ENCODE data around the gene UGT1A9. TPM values are rescaled to one million over a fixed set of nuclear protein-coding genes. Genes with fewer than 3 reads are reported as not detected.

UGT1A9 gene
- polyA plus RNA-seq, 1 donor (not counting 4 experiments of a cell fraction or from before 2014, with no cell fraction given), result not detected

DNA sequence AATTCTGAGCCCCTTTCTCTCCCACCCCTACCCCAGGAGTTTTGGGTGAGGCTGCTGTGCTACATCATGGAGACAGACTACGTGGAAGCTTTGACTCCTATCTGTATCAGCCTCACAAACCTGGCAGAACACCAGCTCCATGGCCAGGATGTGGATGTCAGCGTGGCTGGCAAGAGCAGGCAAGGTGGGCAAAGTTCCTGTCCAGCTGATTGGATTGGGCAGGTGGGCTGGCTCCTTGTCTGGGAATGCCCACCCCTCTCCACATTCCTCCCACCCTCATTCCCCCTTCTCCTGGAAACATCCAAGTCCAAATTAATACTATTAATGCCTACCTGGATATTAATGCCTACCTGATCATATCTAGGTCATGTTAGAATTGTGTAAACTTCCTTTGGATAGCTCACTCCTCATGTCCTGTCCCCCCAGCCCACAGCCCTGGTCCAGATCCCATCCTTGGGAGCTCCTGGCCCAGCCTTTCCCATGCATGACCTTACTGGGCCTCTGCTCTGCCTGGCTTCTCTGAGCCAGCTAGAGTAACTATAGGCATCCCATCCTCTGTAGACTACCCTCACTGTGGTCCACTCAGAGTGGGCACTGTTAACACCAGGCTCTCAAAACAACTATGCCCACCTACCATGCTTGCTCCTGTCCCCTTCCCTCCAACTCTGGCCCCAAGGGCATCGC, 130.6 kb downstream of the UGT1A9 start:
- FAIRE-seq, result no peak
- no peak overlapping the region for H3K4me3 ChIP-seq (ENCODE audit: control insufficient read depth in 2 of 3, extremely low read depth in 1 of 3, insufficient read depth in 2 of 3, low read depth in 1 of 3, low read length in 3 of 3)

DNA sequence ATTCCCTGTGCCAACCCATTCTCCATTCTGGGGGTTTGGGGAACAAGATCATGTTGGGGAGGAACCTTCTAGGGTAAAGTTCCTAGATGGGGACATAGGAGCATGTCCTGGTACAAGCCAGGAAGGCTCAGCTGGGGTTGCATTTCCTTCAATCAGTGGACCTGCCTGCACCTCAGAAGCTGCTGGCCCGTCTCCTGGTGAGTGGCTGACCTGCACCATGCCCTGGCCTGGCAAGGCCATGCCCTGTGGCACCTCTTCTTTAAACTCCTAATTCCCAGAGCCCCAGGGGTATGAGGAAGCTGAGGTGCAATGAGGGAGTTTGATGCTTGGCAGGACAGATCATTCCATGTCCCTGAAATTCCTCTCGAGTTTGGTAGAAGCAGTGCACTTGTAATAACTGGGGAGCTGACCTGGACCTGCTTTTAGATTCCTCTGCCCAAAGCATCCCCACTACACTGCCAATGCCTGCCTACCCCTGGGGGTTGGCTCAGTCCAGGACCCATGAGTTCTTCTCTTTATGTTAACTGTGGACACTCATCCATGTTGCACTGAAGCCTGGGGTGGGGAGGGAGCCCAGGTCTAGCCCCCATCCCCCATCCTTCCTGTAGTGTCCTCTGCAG, 131.7 kb downstream of the UGT1A9 start:
- TF ChIP-seq, protein P1, sequence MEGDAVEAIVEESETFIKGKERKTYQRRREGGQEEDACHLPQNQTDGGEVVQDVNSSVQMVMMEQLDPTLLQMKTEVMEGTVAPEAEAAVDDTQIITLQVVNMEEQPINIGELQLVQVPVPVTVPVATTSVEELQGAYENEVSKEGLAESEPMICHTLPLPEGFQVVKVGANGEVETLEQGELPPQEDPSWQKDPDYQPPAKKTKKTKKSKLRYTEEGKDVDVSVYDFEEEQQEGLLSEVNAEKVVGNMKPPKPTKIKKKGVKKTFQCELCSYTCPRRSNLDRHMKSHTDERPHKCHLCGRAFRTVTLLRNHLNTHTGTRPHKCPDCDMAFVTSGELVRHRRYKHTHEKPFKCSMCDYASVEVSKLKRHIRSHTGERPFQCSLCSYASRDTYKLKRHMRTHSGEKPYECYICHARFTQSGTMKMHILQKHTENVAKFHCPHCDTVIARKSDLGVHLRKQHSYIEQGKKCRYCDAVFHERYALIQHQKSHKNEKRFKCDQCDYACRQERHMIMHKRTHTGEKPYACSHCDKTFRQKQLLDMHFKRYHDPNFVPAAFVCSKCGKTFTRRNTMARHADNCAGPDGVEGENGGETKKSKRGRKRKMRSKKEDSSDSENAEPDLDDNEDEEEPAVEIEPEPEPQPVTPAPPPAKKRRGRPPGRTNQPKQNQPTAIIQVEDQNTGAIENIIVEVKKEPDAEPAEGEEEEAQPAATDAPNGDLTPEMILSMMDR (optimal IDR thresholded peaks at IDR 0.05 in 1 of 3, IDR thresholded peaks at IDR 0.05 in 1 of 3, conservative IDR thresholded peaks at IDR 0.05 in 1 of 3; ENCODE audit: extremely low read depth in 1 of 3, insufficient read depth in 2 of 3, low read length in 3 of 3), result no peak
- no peak for TF ChIP-seq EZH2 (IDR thresholded peaks at IDR 0.05; ENCODE audit: low read length)
- no peaks in the 10 kb centered on the region for H3K36me3 ChIP-seq (ENCODE audit: control insufficient read depth in 2 of 2, extremely low read depth in 1 of 2, insufficient read depth in 2 of 2, low read length in 2 of 2)
- H3K4me1 ChIP-seq (ENCODE audit: control insufficient read depth, extremely low read depth, insufficient read depth, low read length), result peaks cover 5% of the 10 kb centered on the region
- no peaks in the 10 kb centered on the region for H3K79me2 ChIP-seq (ENCODE audit: control insufficient read depth, insufficient read depth, low read length)
- DNase-seq (ENCODE audit: low read depth, low spot score) (no peak), FAIRE-seq (no peak)
- H3K27ac ChIP-seq (ENCODE audit: control insufficient read depth, insufficient read depth, low read length), result no peak overlapping the region
- no peak overlapping the region for H2AFZ ChIP-seq (ENCODE audit: control insufficient read depth, low read length)
- no peaks in the 10 kb centered on the region for H3K9me1 ChIP-seq (ENCODE audit: control insufficient read depth, extremely low read depth, insufficient read depth, low read length)
- H4K20me1 ChIP-seq (ENCODE audit: control insufficient read depth, extremely low read depth, insufficient read depth, low read length), result no peaks in the 10 kb centered on the region
- H3K9me3 ChIP-seq (ENCODE audit: control insufficient read depth, low read depth, low read length), result no peaks in the 10 kb centered on the region
- H3K4me3 ChIP-seq (ENCODE audit: control insufficient read depth in 2 of 3, extremely low read depth in 1 of 3, insufficient read depth in 2 of 3, low read depth in 1 of 3, low read length in 3 of 3), result no peak overlapping the region
- H3K27me3 ChIP-seq (ENCODE audit: control insufficient read depth, extremely low read depth, insufficient read depth, low read length), result peaks cover 10% of the 10 kb centered on the region
- dilution Hi-C loops (cut with MboI; ENCODE audit: extremely low pct_ligation_motif_present, low sequenced_read_pairs), result no loop called here
- H3K4me2 ChIP-seq (ENCODE audit: control insufficient read depth, extremely low read depth, insufficient read depth, low read depth, low read length), result no peak overlapping the region
- H3K9ac ChIP-seq (ENCODE audit: control insufficient read depth, extremely low read depth, insufficient read depth, low read length), result no peak overlapping the region

More for the DNA sequence above, 130.6 kb downstream of the UGT1A9 start:
- Histone ChIP-seq H3K27me3 (ENCODE audit: control insufficient read depth, extremely low read depth, insufficient read depth, low read length) (peaks cover 10% of the 10 kb centered on the region), H3K9me3 (ENCODE audit: control insufficient read depth, low read depth, low read length) (no peaks in the 10 kb centered on the region), H2AFZ (ENCODE audit: control insufficient read depth, low read length) (no peak overlapping the region), H3K9me1 (ENCODE audit: control insufficient read depth, extremely low read depth, insufficient read depth, low read length) (no peaks in the 10 kb centered on the region), H3K36me3 (ENCODE audit: control insufficient read depth in 2 of 2, extremely low read depth in 1 of 2, insufficient read depth in 2 of 2, low read length in 2 of 2) (no peaks in the 10 kb centered on the region), H3K27ac (ENCODE audit: control insufficient read depth, insufficient read depth, low read length) (no peak overlapping the region), H4K20me1 (ENCODE audit: control insufficient read depth, extremely low read depth, insufficient read depth, low read length) (no peaks in the 10 kb centered on the region), H3K4me2 (ENCODE audit: control insufficient read depth, extremely low read depth, insufficient read depth, low read depth, low read length) (no peak overlapping the region), H3K9ac (ENCODE audit: control insufficient read depth, extremely low read depth, insufficient read depth, low read length) (no peak overlapping the region), H3K79me2 (ENCODE audit: control insufficient read depth, insufficient read depth, low read length) (no peaks in the 10 kb centered on the region), H3K4me1 (ENCODE audit: control insufficient read depth, extremely low read depth, insufficient read depth, low read length) (peaks cover 5% of the 10 kb centered on the region)
- dilution Hi-C loops (cut with MboI; ENCODE audit: extremely low pct_ligation_motif_present, low sequenced_read_pairs), result no loop called here
- DNase-seq (ENCODE audit: low read depth, low spot score), result no peak
- TF ChIP-seq, protein P1 (optimal IDR thresholded peaks at IDR 0.05 in 1 of 3, IDR thresholded peaks at IDR 0.05 in 1 of 3, conservative IDR thresholded peaks at IDR 0.05 in 1 of 3; ENCODE audit: extremely low read depth in 1 of 3, insufficient read depth in 2 of 3, low read length in 3 of 3), result no peak
- no peak for TF ChIP-seq EZH2 (IDR thresholded peaks at IDR 0.05; ENCODE audit: low read length)

Measured in keratinocyte (primary cell).